SIG-M5 treated with dmso at 0.1 percent for 504 hours (cell line): ENCODE results near the gene DBX1.
"Not testable (repeated sequence)": the region's sequence is repeated elsewhere in the genome, so short reads cannot be mapped to it uniquely, and the experiment has no call there.

Experiments
- DNase-seq: peaks from one replicate; lab custom pipeline; 2025; ENCODE audit not compliant: unreplicated experiment; lab: John Stamatoyannopoulos, UW

DBX1 gene, protein sequence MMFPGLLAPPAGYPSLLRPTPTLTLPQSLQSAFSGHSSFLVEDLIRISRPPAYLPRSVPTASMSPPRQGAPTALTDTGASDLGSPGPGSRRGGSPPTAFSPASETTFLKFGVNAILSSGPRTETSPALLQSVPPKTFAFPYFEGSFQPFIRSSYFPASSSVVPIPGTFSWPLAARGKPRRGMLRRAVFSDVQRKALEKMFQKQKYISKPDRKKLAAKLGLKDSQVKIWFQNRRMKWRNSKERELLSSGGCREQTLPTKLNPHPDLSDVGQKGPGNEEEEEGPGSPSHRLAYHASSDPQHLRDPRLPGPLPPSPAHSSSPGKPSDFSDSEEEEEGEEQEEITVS

DNA sequence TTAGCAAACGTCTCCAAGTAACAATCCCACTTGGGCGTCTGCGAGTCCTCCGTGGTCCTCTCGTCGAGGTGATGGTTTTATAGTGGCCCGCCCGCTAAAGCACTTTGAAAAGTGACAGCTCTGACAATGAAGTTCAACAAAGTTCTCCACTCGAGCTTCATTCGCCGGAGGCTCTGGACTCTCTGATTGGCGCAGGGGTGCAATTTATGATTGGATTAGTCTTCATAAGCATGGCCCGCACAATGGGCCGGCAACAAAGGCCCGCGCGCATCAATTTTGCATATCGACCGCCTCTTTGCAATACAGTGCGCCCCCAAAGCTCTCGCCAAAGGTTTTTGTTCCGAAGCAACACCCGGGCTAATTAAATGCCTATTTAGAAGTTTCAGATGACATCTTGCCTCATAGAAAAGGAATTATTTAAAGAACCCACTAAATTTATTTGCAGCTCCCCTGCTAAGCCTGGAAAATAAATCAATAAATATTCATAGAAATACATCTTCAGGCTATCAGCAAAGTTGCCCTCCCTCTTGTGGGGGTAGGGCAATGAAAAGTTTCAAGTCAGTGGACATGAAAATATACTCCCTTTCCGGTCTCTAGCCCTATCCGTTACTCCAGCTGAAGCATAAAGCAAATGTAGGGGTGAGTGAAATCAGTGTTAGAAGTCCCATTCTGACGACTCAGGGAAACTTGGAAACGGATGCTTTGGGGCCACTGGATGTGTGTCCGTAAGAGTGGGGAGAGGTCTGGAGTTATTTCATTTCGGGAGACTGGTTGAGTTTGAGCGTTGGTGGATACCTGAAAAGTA, at the start of gene DBX1:
Gene DBX1, minus strand, starts transcription at position 51 of the 805 bp plus-strand sequence. CDS start 151 bp downstream, outside the sequence.
- no peak for DNase-seq

DNA sequence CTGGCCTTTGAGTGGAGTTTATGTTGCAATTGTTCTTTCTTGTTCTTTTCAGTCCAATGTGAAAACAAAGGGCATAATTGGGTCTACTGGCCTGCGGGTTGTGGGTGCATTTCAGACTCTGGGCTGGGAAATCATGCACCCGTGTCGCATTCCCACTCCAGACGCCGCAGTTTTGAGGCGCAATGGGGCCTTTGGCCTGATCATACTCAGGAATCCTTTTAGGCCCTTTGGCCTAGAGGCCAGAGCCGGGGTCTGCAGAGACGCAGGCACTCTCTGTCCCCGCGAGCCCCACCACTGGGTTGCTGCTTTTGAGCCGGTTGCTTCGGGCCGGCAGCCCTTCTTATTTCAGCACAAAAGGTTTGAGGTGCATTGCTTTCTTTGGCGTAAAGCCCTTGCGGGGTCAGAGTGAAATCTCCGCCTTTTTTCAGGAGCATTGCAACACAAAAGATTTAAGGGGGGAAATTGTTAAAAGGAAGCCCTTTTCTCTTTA, 48.4 kb upstream of the DBX1 start:
- no peak for DNase-seq

DNA sequence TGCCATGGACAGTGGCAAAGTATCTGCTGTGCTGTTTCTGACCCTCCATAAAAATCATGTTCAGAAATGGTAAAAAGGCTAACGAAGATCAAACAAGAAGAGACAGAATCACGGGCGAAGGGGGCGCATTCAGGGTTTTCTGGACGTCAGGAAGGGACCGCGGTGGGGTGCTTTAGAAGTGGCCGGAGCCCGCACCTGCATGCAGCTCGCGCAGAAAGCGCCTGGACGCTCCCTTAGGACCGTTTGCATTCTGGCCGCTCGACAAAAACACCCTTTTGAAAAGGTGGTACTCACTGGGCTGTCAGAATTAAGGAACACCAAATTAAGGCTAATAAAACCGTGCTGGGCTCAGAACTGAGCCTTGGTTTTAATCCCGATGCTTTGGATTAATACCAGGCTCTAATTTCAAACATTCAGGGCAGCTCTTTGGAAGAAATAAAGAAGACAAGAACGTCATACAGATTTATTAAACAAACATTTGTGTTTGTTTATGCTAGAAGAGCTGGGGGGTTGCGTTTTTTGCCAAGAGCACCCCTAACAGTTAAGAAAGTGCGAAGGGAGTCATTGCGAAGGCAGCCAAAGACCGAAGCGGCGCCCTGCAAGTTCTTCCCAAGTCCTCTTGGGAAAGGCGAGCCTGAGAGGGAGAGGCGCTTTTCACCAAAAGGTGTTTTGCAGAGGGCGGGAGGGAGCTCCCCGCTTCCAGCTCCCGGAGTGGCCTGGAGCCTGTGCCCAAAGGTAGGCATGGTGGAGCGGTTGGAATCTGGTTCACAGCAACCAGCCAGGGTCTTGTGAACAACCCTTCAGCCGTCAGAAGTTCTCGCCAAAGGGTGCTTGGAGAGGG, 47.7 kb upstream of the DBX1 start:
- no peak for DNase-seq

DNA sequence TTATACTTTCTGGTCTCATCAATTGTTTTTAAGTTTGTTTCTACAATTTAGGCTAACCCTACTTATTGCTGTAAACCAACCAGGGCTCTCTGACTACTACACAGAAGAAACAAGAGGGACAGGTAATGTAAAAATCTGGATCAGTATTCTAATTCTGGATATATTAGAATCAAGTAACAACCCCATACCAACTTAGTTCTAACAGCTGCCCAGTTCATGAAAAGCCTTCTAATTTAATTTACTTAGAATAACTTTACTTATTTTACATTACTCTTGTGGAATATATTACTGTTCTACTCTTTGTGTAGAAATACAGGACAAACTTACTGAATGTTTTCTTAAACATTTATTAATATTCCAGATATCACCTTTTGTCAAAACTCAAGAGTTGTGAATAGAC, 45.5 kb upstream of the DBX1 start:
- DNase-seq = no peak

DNA sequence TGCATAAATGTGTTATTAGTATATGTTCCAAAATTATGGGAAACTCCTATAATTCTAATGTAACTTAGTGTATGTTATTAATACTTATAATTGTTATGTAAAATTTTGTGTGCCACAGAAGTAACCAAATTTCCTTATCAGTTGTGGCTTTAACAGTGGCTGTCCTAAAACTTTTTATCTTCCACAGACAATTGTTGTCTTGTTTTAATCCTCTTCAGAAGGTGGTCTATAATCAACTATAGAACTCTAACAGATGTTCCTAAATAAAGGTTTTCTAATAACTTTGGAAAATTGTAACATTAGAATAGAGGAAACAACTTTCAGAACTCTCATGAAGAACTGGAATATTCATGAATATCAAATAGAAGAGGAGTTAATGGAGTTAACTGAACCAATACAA, 44.4 kb upstream of the DBX1 start:
- no peak for DNase-seq

DNA sequence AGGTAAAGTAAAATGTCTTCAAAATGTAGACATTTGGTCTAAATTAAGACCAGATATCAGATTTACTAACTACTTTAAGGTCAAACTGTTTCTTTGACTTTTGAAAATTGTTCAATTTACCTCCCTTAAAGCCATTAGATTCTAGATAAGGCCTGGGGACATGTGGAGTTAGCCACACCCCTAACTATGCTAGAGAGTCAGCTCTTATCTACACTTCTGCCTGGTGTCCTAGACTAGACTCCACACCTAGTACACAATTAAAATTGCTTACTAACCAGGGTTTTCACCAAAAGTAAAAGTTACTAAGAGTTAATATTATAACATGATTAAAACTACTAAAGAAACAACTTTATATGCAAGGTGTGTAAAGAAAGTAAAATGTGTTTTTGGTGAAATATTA, 43.6 kb upstream of the DBX1 start:
- no peak for DNase-seq

DNA sequence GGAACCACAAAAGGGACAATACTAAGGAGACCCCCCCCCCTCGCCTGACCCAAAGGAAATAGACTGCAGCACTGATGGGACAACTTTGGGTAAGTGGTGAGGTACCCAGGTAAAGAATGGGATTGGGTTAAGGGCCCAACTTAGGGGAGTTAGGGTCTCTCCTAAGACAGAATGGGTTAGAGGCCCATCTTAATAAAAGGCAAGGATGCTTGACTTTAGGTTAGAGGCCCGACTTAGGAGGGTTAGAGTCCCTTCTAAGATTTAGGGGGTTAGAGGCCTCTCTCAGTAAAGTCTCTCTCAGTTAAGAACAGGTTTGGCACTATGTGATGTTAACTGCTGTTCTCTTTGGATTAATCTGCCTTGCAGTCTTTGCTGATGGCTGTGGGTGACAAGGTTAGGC, 41.0 kb upstream of the DBX1 start:
- DNase-seq = no peak

DNA sequence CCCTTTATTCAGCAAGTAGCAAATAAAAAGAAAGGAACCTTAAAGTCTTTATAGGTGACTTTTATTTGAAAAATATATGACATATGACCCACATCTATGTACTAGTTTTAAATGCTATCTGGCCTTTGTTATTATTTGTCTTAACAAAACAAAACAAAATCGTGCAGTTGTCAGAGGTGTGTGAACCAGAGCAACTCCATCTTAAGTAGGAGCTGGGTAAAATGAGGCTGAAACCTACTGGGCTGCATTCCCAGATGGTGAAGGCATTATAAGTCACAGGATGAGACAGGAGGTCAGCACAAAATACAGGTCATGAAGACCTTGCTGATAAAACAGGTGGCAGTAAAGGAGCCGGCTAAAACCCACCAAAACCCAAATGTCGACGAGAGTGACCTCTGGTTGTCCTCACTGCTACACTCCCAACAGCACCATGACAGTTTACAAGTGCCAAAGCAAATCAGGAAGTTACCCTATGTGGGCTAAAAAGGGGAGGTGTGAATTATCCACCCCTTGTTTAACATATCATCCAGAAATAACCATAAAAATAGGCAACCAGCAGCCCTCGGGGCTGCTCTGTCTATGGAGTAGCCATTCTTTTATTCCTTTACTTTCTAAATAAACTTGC, 40.2 kb upstream of the DBX1 start:
- not testable (repeated sequence) for DNase-seq

DNA sequence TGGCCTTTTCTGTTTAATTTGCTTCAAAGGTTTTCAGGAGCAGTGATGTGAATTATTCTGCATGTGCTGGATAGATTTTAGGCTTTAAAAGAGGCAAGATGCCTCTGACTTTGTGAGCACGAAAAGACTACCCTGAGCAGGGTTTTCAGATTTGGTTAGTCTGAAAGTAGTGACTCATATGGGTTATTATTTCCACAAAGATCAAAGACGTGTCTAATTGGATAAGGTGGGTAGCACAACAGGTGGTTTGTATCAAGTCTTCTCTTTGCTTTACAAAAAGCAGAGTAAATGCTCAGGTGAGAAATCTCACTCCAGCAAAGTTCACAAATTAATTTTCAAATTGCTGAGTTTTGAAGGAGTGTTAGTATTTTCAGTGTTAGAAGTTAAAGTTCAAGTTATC, 37.6 kb upstream of the DBX1 start:
- no peak for DNase-seq

DNA sequence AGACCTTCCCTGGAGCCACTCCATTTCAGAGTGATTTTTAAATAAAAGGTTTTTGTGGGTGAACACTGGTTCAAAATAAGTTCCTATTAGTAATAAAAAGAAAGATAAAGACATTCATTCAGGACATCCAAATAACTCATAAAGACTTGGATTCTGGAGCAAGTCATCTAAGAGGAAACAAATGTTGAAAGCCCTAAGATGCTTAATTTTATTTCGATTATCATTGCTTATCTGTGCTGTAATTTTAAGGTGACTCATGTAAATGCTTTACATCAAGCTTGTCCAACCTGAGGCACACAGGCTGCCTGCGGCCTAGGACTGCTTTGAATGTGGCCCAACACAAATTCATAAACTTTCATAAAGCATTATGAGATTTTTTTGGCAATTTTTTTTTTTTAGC, 34.2 kb upstream of the DBX1 start:
- DNase-seq = no peak

DNA sequence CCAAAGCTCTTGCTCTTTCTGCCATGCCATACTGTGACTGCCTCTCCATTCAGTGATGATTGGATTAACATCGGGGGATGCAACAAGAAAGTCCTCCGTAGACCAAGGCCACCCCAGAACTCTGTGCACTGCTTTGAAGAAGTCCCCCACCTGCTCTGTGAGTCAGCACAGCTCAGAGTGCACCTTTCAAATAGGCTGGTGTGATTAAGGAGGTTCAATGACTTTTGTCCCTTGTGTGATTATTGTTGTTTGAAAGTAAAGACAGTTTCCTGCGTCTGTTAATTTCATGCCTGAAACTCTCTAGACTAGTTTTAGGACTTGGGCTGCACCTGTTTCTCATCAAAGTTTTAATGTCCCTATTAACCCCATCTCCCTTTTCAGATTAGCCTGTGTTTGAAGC, 33.0 kb upstream of the DBX1 start:
- no peak for DNase-seq

DNA sequence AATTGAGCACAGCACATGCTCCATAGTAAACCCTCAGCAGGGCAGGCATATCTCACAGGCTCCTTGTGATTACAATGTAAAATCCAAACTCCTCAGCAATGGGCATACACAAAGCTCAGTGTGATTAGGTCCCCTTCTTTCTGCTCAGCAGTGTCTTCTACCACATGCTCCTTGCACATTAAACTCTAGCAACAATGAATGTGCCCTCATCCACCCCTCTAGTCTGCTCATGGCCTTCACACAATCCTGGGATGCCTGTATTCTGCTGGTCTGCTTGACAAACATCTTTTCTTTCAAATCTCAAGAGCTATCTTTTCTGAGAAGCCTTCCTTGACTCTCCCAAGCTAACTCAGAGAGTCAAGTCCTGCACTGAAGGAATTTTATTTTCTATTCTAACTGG, 32.4 kb upstream of the DBX1 start:
- DNase-seq = no peak

DNA sequence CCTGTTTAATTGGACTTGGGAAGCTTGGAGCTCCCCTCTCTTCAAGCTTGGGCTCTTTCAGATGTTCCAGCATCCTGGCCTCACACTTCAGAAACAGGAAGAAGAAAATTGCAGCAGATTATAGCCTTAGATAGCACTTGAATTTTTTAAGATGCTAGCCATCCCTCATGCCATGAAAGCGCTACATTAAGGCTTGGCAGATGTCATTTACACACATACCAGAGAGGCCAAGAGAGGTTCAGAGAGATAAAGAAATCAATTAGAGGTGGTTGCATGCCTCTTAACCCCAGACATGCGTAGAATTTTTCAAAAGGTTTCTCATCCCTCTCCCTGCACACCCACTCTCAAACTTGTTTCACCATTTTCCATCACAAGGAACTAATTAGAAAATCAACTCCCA, 31.9 kb upstream of the DBX1 start:
- no peak for DNase-seq

DNA sequence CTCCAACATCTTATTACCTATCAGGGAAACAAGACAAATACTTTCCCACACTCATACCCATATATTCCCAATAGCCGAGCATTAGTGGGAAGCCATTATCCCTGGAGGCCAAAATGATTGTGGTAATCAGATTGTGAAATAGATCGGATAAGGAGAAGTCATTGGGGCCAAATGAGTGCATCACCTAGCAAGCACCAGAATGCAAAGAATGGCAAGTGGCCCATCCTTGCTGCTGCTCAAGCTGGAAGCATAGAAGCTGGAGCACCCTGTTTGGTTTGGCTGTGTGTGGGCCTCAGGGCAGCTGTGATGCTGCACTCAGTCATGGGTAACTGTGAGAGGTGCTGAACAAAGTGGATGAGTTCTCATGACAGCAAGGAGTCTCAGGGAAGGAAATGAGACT, 18.7 kb upstream of the DBX1 start:
- no peak for DNase-seq

DNA sequence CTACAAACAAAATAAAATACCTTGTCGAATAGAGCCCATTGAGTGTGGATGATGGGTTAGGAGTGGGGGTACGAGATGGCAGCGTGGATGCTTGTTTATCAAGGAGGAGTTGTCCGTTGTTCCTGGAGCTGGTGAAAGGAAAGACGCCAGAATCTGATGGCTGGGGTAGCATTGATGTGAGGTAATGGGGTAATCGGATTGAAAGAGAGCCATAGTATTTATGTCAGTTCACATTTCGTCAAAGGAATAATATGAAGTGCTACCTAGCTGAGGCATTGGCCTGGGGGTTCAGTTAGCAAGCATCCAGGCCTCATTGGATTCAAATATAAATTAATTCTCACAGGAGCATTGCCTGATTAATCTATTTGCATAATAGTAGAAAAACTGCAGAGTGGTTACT, 16.9 kb upstream of the DBX1 start:
- no peak for DNase-seq

DNA sequence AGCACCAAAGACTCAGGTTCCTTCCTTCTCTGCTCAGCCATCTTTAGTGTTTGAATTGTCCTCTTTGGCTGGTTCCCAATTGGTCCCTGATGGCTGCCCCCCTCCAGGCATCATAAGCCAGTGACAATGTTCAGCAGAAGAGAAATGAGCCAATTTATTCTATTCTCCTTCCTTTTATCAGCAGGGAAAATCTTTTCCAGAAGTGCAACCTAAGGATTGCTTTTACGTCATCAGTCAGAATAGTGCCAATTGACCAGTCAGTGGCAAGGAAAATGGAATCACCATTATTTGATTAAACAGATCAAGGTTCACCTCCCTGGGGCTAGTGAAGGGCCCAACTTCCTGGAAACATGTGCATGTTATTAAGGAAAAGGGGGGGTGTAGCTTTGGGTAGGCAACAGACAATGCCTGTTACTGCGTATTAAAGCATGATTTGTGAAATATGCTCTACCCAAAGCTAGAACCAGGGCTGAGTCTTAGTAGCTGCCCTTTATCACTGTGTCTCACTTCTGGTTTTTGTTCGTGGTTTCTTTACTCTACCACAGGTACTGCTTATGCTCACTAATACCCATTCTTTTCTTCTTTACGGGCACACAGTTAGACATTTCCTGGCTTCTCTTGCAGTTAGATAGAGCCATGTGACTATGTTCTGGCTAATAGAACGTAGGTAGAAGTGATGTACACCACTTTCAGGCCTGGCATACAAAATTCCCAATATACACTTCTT, 12.6 kb upstream of the DBX1 start:
- DNase-seq = no peak

DNA sequence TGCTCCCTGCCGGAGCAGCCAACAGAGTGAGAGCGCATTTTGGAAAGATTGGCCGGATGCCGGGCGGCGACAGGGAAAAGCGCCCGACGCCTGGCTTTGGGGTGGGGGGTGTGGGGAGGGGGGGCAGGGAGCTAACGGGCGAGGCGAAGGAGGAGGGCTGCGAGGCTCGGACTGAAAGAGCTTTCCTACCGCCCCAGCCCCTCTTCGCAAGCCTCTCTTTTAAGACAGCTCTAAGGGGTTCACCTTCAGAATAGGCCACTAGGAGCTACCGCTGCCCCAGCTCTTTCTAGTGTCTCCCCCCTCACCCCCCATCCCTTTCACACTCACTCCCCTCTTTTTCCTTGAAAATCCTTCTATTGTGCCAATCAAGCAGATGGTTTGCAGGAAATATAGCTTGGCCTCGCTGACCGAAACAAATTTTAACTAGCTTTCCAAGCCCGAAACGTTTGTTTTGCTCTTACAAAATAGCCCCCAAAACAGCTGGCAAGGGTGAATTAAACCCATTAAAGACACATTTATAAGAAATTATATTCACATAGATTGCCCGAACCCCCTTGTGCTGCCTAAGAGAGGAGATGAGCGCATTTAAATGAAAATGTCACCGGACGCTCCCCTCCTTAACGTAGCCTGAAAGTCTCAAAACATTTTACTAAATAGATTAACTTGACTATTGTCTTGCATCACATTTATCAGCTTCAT, 3.7 kb upstream of the DBX1 start:
- DNase-seq = no peak

DNA sequence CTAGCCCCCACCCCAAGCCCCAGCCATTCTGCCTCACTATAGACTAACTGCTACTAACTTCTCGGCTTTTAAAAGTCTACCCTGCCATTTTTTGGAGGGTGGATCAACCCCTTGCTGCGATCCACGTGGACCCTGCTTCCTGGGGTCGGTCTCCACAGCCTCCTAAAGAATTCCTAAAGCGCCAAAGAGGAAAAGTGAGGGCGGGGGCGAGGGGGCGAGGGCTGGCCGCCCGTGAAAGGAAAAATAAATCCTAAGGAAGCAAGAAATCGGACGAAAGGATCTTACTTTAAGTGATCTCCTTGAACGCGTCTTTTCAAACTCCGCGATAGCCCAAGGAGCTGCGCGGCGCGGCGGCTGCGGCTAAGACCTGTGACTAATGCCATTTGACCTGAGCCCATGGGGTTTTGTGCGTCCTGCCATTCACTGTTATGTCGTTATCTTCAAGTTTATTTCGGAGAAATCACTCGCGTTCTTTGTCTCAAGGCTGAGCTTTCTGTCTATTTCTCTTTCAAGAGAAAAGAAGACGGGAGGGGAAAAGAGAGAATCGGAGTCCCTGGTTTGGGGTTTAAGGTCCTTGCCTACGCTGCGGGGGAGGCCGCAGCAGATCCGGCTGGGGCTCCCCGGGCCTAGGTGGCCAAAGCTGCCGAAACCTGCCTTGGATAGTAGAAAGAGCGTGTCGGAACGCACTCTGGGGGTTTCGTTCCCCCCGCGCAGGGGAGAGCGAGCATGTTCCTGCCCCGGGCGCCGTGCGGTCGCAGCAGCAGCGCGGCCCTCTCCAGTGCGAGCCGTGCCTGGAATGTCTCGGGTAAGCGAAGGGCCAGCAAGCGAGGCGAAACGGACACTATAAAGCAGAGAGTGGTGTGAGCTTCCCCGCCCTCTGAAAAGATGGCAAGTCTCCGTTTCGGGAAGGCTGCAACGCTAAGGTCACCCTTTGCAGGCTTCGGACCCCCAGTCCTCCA, 2.8 kb upstream of the DBX1 start:
- DNase-seq = no peak
